Liver (tissue), 9 donors: Measurements from ENCODE around the gene SLC9C2. TPM values are rescaled to one million over a fixed set of nuclear protein-coding genes. Genes with fewer than 3 reads are reported as not detected.

Experiments used
- DNase-seq: peaks from one replicate; pipeline ENCODE4 v3.0.0-alpha.2; 2017; ENCODE audit warnings: low spot score
- H3K27ac ChIP-seq, 2 donors: one replicate each; pipeline ENCODE4 v1.7.0; 2013; ENCODE audit warnings: inconsistent platforms in 2 of 2, low read length in 2 of 2, control low read depth in 1 of 2, low read depth in 1 of 2, mild to moderate bottlenecking in 1 of 2
- H3K27me3 ChIP-seq, 4 donors: one replicate each; pipeline versions ENCODE4 v1.6.1 to v1.7.0; 2013; ENCODE audit warnings: low read length in 3 of 4, inconsistent platforms in 1 of 4, mild to moderate bottlenecking in 1 of 4, moderate library complexity in 1 of 4; ENCODE audit not compliant: control insufficient read depth in 4 of 4, insufficient read depth in 4 of 4
- H3K36me3 ChIP-seq, 4 donors: one replicate each; pipeline versions ENCODE4 v1.6.1 to v1.7.0; 2013; ENCODE audit warnings: low read length in 3 of 4, mild to moderate bottlenecking in 3 of 4, low read depth in 1 of 4, moderate library complexity in 1 of 4; ENCODE audit not compliant: control insufficient read depth in 4 of 4, insufficient read depth in 3 of 4
- H3K4me1 ChIP-seq, 4 donors: one replicate each; pipeline versions ENCODE4 v1.6.1 to v1.7.0; 2013; ENCODE audit warnings: low read length in 3 of 4, mild to moderate bottlenecking in 3 of 4, moderate library complexity in 1 of 4; ENCODE audit not compliant: control insufficient read depth in 4 of 4, insufficient read depth in 4 of 4
- H3K4me3 ChIP-seq, 3 donors: one replicate each; pipeline versions ENCODE4 v1.6.1 to v1.7.0; 2013; ENCODE audit warnings: low read length in 3 of 3, control low read depth in 1 of 3, low read depth in 1 of 3, mild to moderate bottlenecking in 1 of 3
- H3K9ac ChIP-seq, 2 donors: one replicate each; pipeline ENCODE4 v1.7.0; 2013; ENCODE audit warnings: low read length in 2 of 2, mild to moderate bottlenecking in 2 of 2, moderate library complexity in 2 of 2, control low read depth in 1 of 2, low read depth in 1 of 2
- H3K9me3 ChIP-seq, 4 donors: one replicate each; pipeline versions ENCODE4 v1.6.1 to v1.7.0; 2013; ENCODE audit warnings: low read length in 3 of 4; ENCODE audit not compliant: control insufficient read depth in 4 of 4
- ATF3 ChIP-seq: IDR thresholded peaks from 2 replicates; pipeline ENCODE4 v1.6.1; 2016; ENCODE audit warnings: antibody characterized with exemption
- CTCF ChIP-seq: fragments of 150-350 bp; IDR thresholded peaks from 2 replicates; pipeline ENCODE4 v1.5.1; 2017; ENCODE audit warnings: improper control_type of control experiment, low read depth, low read length; ENCODE audit not compliant: missing input control
- EGR1 ChIP-seq, 2 donors: IDR thresholded peaks; 2 replicates each; pipeline ENCODE4 v1.6.1; 2016 to 2018; ENCODE audit warnings: antibody characterized with exemption in 2 of 2, low read depth in 2 of 2
- FOXA1 ChIP-seq: IDR thresholded peaks from 2 replicates; pipeline ENCODE4 v1.6.1; 2016; ENCODE audit warnings: antibody characterized with exemption
- FOXA2 ChIP-seq: IDR thresholded peaks from 2 replicates; pipeline ENCODE4 v1.6.1; 2016; ENCODE audit warnings: antibody characterized with exemption
- GABPA ChIP-seq, 2 donors: IDR thresholded peaks in 1 of 2; conservative IDR thresholded peaks in 1 of 2; 2 replicates each; pipeline ENCODE4 v1.6.1; 2016; ENCODE audit warnings: antibody characterized with exemption in 2 of 2, mild to moderate bottlenecking in 1 of 2, moderate library complexity in 1 of 2
- HNF4A ChIP-seq, 2 donors: conservative IDR thresholded peaks; 2 replicates each; pipeline ENCODE4 v1.6.1; 2016; ENCODE audit warnings: antibody characterized with exemption in 2 of 2, mild to moderate bottlenecking in 2 of 2
- HNF4G ChIP-seq: IDR thresholded peaks from 2 replicates; pipeline ENCODE4 v1.6.1; 2016; ENCODE audit warnings: antibody characterized with exemption
- JUND ChIP-seq, 2 donors: IDR thresholded peaks; 2 replicates each; pipeline ENCODE4 v1.6.1; 2016; ENCODE audit warnings: antibody characterized with exemption in 2 of 2
- MAX ChIP-seq: IDR thresholded peaks from 2 replicates; pipeline ENCODE4 v1.6.1; 2016; ENCODE audit warnings: antibody characterized with exemption
- NR2F2 ChIP-seq: IDR thresholded peaks from 2 replicates; pipeline ENCODE4 v1.6.1; 2016; ENCODE audit warnings: antibody characterized with exemption
- RAD21 ChIP-seq, 2 donors: IDR thresholded peaks; 2 replicates each; pipeline ENCODE4 v1.6.1; 2016; ENCODE audit warnings: antibody characterized with exemption in 2 of 2, mild to moderate bottlenecking in 2 of 2
- REST ChIP-seq: IDR thresholded peaks from 2 replicates; pipeline ENCODE4 v1.6.1; 2016; ENCODE audit warnings: antibody characterized with exemption, mild to moderate bottlenecking
- RXRA ChIP-seq, 2 donors: IDR thresholded peaks; 2 replicates each; pipeline ENCODE4 v1.6.1; 2017 to 2018; ENCODE audit warnings: antibody characterized with exemption in 2 of 2, mild to moderate bottlenecking in 1 of 2
- SP1 ChIP-seq: IDR thresholded peaks from 2 replicates; pipeline ENCODE4 v1.6.1; 2018; ENCODE audit warnings: antibody characterized with exemption, mild to moderate bottlenecking
- YY1 ChIP-seq: IDR thresholded peaks from 2 replicates; pipeline ENCODE4 v1.6.1; 2016; ENCODE audit warnings: antibody characterized with exemption, mild to moderate bottlenecking
- WGBS: extraction: QIAGEN DNeasy Blood & Tissue Kit; methylation state at CpG from one replicate; pipeline ENCODE4 v1.1.7; 2013; 5-methylcytosine and 5-hydroxymethylcytosine counted together
- polyA plus RNA-seq, 2 donors: library from polyadenylated mRNA; stranded (reverse) in 1 of 2; unstranded in 1 of 2; fragments of 200-250 nt in 1 of 2; fragments of >200 nt in 1 of 2; fragmentation: Nextera tagmentation in 1 of 2; extraction: Ambion mirVana in 1 of 2; gene quantifications; one replicate each; pipeline versions ENCODE4 v1.2.1 to v1.2.3, GENCODE V29; 2013 to 2015
- total RNA-seq, 2 donors: library from RNA; depleted of rRNA; stranded (reverse); fragments of >200 nt; gene quantifications; one replicate each; pipeline ENCODE4 v1.2.3, GENCODE V29; 2014
- TF ChIP-seq, protein P1 (sequence below): IDR thresholded peaks from 2 replicates; pipeline ENCODE4 v1.6.1; 2016; ENCODE audit warnings: antibody characterized with exemption
- donor health status: healthy.
- donor health status: healthy.
- donor health status: healthy.
- donor health status: healthy.
- donor health status: healthy.

The SLC9C2 gene
- total and polyA plus RNA-seq, 4 donors: not detected

GRCh38 chr1:173601588-173601987 lies 1.3 kb downstream of the SLC9C2 start:
- H3K36me3 ChIP-seq: no peaks in the 10 kb centered on the region
- no peak overlapping the region for H3K9ac ChIP-seq
- peaks cover 0 to 2% (median 0%) of the 10 kb centered on the region in 4 donors for H3K27me3 ChIP-seq
- H3K27ac ChIP-seq: no peak overlapping the region
- DNase-seq: no peak
- H3K4me3 ChIP-seq: no peak overlapping the region
- peaks cover 0 to 1% (median 0%) of the 10 kb centered on the region in 4 donors for H3K4me1 ChIP-seq
- 77% methylated on average over 2 of the region's 2 CpGs for WGBS
- no peak for TF ChIP-seq SP1
- TF ChIP-seq HNF4A (conservative IDR thresholded peaks at IDR 0.05): no peak
- no peak for TF ChIP-seq EGR1 (IDR thresholded peaks at IDR 0.05; ENCODE audit: low read depth in 2 of 2)
- TF ChIP-seq NR2F2: no peak
- TF ChIP-seq RAD21 (IDR thresholded peaks at IDR 0.05): no peak
- TF ChIP-seq JUND (IDR thresholded peaks at IDR 0.05): no peak
- TF ChIP-seq FOXA2: no peak
- TF ChIP-seq ATF3: no peak
- TF ChIP-seq, protein P1, sequence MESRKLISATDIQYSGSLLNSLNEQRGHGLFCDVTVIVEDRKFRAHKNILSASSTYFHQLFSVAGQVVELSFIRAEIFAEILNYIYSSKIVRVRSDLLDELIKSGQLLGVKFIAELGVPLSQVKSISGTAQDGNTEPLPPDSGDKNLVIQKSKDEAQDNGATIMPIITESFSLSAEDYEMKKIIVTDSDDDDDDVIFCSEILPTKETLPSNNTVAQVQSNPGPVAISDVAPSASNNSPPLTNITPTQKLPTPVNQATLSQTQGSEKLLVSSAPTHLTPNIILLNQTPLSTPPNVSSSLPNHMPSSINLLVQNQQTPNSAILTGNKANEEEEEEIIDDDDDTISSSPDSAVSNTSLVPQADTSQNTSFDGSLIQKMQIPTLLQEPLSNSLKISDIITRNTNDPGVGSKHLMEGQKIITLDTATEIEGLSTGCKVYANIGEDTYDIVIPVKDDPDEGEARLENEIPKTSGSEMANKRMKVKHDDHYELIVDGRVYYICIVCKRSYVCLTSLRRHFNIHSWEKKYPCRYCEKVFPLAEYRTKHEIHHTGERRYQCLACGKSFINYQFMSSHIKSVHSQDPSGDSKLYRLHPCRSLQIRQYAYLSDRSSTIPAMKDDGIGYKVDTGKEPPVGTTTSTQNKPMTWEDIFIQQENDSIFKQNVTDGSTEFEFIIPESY: no peak
- no peak for TF ChIP-seq REST
- TF ChIP-seq CTCF: no peak
- no peak for TF ChIP-seq HNF4G
- TF ChIP-seq MAX: no peak
- TF ChIP-seq GABPA (IDR thresholded peaks at IDR 0.05 in 1 of 2, conservative IDR thresholded peaks at IDR 0.05 in 1 of 2): no peak
- TF ChIP-seq YY1: no peak
- no peak for TF ChIP-seq RXRA (IDR thresholded peaks at IDR 0.05)
- no peak for TF ChIP-seq FOXA1
- peaks cover 0 to 1% (median 0%) of the 10 kb centered on the region in 4 donors for H3K9me3 ChIP-seq
